SK-N-SH (cell line): ENCODE results near the gene AK4. TPM values are rescaled to one million over a fixed set of nuclear protein-coding genes. Genes with fewer than 3 reads are reported as not detected.

Experiments used
- CTCF ChIA-PET: fragments of 300-600, 350-600 bp; formaldehyde crosslinking; extraction: SDS; loops from one replicate; lab custom pipeline; 2021; lab: Yijun Ruan, JAX
- POLR2A ChIA-PET: fragments of 350-600 bp; sonication (Branson Sonifier 250); formaldehyde crosslinking; extraction: SDS; loops from one replicate; lab custom pipeline; 2020; ENCODE audit warnings: antibody characterized with exemption, inconsistent platforms; lab: Yijun Ruan, JAX
- DNase-seq: peaks from one replicate; pipeline ENCODE4 v3.0.0; 2012
- H2AFZ ChIP-seq: fragments of 200-600 bp; sonication (generic); 2 replicates; pipeline ENCODE4 v1.8.1; 2016; ENCODE audit warnings: antibody characterized with exemption, mild to moderate bottlenecking, low read depth
- H3F3A ChIP-seq: fragments of 200-600 bp; sonication (generic); replicated peaks from 2 replicates; pipeline ENCODE3; 2016; ENCODE audit warnings: antibody characterized with exemption, mild to moderate bottlenecking; ENCODE audit not compliant: insufficient read depth
- H3K27ac ChIP-seq, 2 experiments: fragments of 200-500 bp in 1 of 2; fragments of 200-600 bp in 1 of 2; sonication (Bioruptor generic) in 1 of 2; sonication (generic), shearing (Covaris generic) in 1 of 2; 2 replicates each; pipeline versions ENCODE4 v1.5.1 to v1.6.1; 2014 to 2016; ENCODE audit warnings: low read depth in 2 of 2, inconsistent platforms in 1 of 2, low read length in 1 of 2, mild to moderate bottlenecking in 1 of 2, mixed read lengths in 1 of 2
- H3K27me3 ChIP-seq: fragments of 200-600 bp; sonication (generic), shearing (Covaris generic); 2 replicates; pipeline ENCODE4 v1.6.1; 2016; ENCODE audit warnings: mixed run types; ENCODE audit not compliant: insufficient read depth
- H3K36me3 ChIP-seq, 2 experiments: fragments of 200-500 bp in 1 of 2; fragments of 200-600 bp in 1 of 2; sonication (Bioruptor generic) in 1 of 2; sonication (generic) in 1 of 2; replicated peaks in 1 of 2; 2 replicates each; pipeline versions ENCODE3 to v1.5.1; 2014 to 2016; ENCODE audit warnings: low read length in 1 of 2, mild to moderate bottlenecking in 1 of 2; ENCODE audit not compliant: insufficient read depth in 2 of 2, control insufficient read depth in 1 of 2
- H3K4me1 ChIP-seq, 2 experiments: fragments of 200-500 bp in 1 of 2; fragments of 200-600 bp in 1 of 2; sonication (Bioruptor generic) in 1 of 2; sonication (generic), shearing (Covaris generic) in 1 of 2; 2 replicates each; pipeline versions ENCODE4 v1.5.1 to v1.6.1; 2014 to 2016; ENCODE audit warnings: low read depth in 1 of 2, low read length in 1 of 2, mixed run types in 1 of 2; ENCODE audit not compliant: insufficient read depth in 2 of 2, control insufficient read depth in 1 of 2
- H3K4me2 ChIP-seq: fragments of 200-600 bp; sonication (generic), shearing (Covaris generic); 2 replicates; pipeline ENCODE4 v1.6.1; 2017; ENCODE audit warnings: mixed run types
- H3K4me3 ChIP-seq, 2 experiments: fragments of 200-500 bp in 1 of 2; fragments of 200-600 bp in 1 of 2; sonication (Bioruptor generic) in 1 of 2; sonication (generic), shearing (Covaris generic) in 1 of 2; 2 replicates each; pipeline versions ENCODE4 v1.5.1 to v1.8.1; 2014 to 2016; ENCODE audit warnings: low read depth in 2 of 2, inconsistent platforms in 1 of 2, low read length in 1 of 2, mild to moderate bottlenecking in 1 of 2, mixed read lengths in 1 of 2, moderate library complexity in 1 of 2
- H3K79me2 ChIP-seq: fragments of 200-600 bp; sonication (generic); 2 replicates; pipeline ENCODE4 v1.8.1; 2017; ENCODE audit warnings: mild to moderate bottlenecking; ENCODE audit not compliant: insufficient read depth
- H3K9ac ChIP-seq: fragments of 200-600 bp; sonication (generic); 2 replicates; pipeline ENCODE4 v1.6.1; 2017; ENCODE audit warnings: mixed run types
- H3K9me2 ChIP-seq: fragments of 200-600 bp; sonication (generic); 2 replicates; pipeline ENCODE4 v1.6.1; 2017; ENCODE audit warnings: mixed run types
- H3K9me3 ChIP-seq: fragments of 200-600 bp; sonication (generic); 2 replicates; pipeline ENCODE4 v1.6.1; 2017; ENCODE audit warnings: mixed run types, mild to moderate bottlenecking, moderate library complexity
- H4K20me1 ChIP-seq: fragments of 200-600 bp; sonication (generic); 2 replicates; pipeline ENCODE4 v1.6.1; 2017; ENCODE audit warnings: mild to moderate bottlenecking, mixed run types; ENCODE audit not compliant: insufficient read depth
- EZH2phosphoT487 ChIP-seq: fragments of 200-600 bp; sonication (generic); IDR thresholded peaks from 2 replicates; pipeline ENCODE4 v1.6.1; 2017; ENCODE audit warnings: low read depth, mixed run types, mild to moderate bottlenecking, antibody characterized with exemption, moderate library complexity, borderline replicate concordance
- FOSL2 ChIP-seq: IDR thresholded peaks from 2 replicates; pipeline ENCODE4 v1.4.0; 2012; ENCODE audit warnings: low read depth, mild to moderate bottlenecking, moderate library complexity, borderline replicate concordance
- GATA2 ChIP-seq: sonication (generic); formaldehyde crosslinking; IDR thresholded peaks from 2 replicates; pipeline ENCODE4 v1.5.0; 2020; ENCODE audit warnings: mild to moderate bottlenecking, missing genetic modification reagents
- JUND ChIP-seq: IDR thresholded peaks from 2 replicates; pipeline ENCODE4 v1.4.0; 2012
- MXI1 ChIP-seq: IDR thresholded peaks from 2 replicates; pipeline ENCODE4 v1.6.1; 2012; ENCODE audit warnings: mild to moderate bottlenecking, low read depth, low read length, improper control_type of control experiment
- NFIC ChIP-seq: IDR thresholded peaks from 2 replicates; pipeline ENCODE4 v1.4.0; 2012; ENCODE audit warnings: borderline replicate concordance
- NRF1 ChIP-seq: IDR thresholded peaks from 2 replicates; pipeline ENCODE4 v1.6.1; 2012; ENCODE audit warnings: low read depth, mild to moderate bottlenecking, low read length
- POLR2AphosphoS5 ChIP-seq: IDR thresholded peaks from 2 replicates; pipeline ENCODE4 v1.6.1; 2012; ENCODE audit warnings: low read depth, low read length
- RAD21 ChIP-seq: IDR thresholded peaks from 2 replicates; pipeline ENCODE4 v1.6.1; 2012; ENCODE audit warnings: mild to moderate bottlenecking, low read length
- RCOR1 ChIP-seq: fragments of 150-350 bp; IDR thresholded peaks from 2 replicates; pipeline ENCODE4 v1.6.1; 2017; ENCODE audit warnings: antibody characterized with exemption, low read length
- RFX5 ChIP-seq: IDR thresholded peaks from 2 replicates; pipeline ENCODE4 v1.6.1; 2012; ENCODE audit warnings: mild to moderate bottlenecking, improper control_type of control experiment, low read length
- RXRA ChIP-seq: IDR thresholded peaks from 2 replicates; pipeline ENCODE4 v1.4.0; 2012; ENCODE audit warnings: low read depth, mild to moderate bottlenecking, borderline replicate concordance
- SIN3A ChIP-seq: IDR thresholded peaks from 2 replicates; pipeline ENCODE4 v1.6.1; 2012; ENCODE audit warnings: low read depth, mild to moderate bottlenecking, low read length, moderate library complexity, borderline replicate concordance
- TAF1 ChIP-seq: IDR thresholded peaks from 2 replicates; pipeline ENCODE4 v1.6.1; 2012; ENCODE audit warnings: low read depth, mild to moderate bottlenecking, low read length, moderate library complexity, borderline replicate concordance
- TEAD4 ChIP-seq: IDR thresholded peaks from 2 replicates; pipeline ENCODE4 v1.4.0; 2012; ENCODE audit warnings: mild to moderate bottlenecking, borderline replicate concordance; ENCODE audit not compliant: insufficient read depth
- WGBS: methylation state at CpG from one replicate; pipeline ENCODE4 v1.1.6; 2017; ENCODE audit warnings: low lambda C conversion rate; 5-methylcytosine and 5-hydroxymethylcytosine counted together
- polyA plus RNA-seq, 3 experiments: library from polyadenylated mRNA; depleted of rRNA; stranded (reverse); fragments of >200 nt; gene quantifications; 2 replicates each; pipeline ENCODE4 v1.2.3, GENCODE V29; 2012
- TF ChIP-seq, protein P1 (sequence below): IDR thresholded peaks from 2 replicates; pipeline ENCODE4 v1.4.0; 2012; ENCODE audit warnings: low read depth
- TF ChIP-seq, protein P2 (sequence below): IDR thresholded peaks from 2 replicates; pipeline ENCODE4; 2012
- TF ChIP-seq, protein P3 (sequence below): fragments of 150-350 bp; IDR thresholded peaks from 2 replicates; pipeline ENCODE4 v1.6.1; 2017; ENCODE audit warnings: antibody characterized with exemption, low read length, low read depth, borderline replicate concordance

AK4 gene
- polyA plus RNA-seq, 1 of the 3 experiments (the other 2 are of a cell fraction), result 6.4 TPM

DNA sequence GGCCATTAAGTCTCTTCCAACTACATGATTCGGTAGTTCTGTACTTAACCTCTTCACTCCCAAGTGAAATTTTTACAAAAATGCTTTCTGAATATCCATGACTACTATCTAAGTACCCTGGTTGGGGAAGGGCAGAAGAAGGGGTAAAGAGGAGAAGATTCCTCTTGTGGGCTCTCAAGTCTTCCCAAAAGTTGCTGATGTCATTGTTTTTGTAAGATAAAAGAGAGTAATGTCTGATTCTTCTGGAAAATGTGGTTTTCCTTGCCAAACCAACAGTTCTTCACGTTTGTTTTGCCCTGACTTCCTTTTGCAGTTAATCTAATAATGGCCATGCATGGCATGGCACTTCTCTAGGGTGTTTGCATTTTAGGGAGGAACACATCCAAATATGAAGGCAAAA is 34.7 kb upstream of the AK4 start:
- TF ChIP-seq SIN3A, result no peak
- TF ChIP-seq RFX5, result no peak
- no peak for TF ChIP-seq RAD21
- TF ChIP-seq NFIC, result no peak
- TF ChIP-seq FOSL2, result no peak
- no peak for TF ChIP-seq TAF1
- no peak for TF ChIP-seq EZH2phosphoT487
- TF ChIP-seq, protein P1, sequence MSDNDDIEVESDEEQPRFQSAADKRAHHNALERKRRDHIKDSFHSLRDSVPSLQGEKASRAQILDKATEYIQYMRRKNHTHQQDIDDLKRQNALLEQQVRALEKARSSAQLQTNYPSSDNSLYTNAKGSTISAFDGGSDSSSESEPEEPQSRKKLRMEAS, result no peak
- TF ChIP-seq GATA2 (CRISPR knock-in tag), result no peak
- TF ChIP-seq, protein P2, sequence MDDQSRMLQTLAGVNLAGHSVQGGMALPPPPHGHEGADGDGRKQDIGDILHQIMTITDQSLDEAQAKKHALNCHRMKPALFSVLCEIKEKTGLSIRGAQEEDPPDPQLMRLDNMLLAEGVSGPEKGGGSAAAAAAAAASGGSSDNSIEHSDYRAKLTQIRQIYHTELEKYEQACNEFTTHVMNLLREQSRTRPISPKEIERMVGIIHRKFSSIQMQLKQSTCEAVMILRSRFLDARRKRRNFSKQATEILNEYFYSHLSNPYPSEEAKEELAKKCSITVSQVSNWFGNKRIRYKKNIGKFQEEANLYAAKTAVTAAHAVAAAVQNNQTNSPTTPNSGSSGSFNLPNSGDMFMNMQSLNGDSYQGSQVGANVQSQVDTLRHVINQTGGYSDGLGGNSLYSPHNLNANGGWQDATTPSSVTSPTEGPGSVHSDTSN, result no peak
- TF ChIP-seq, all 33 proteins: peak for 0
- Histone ChIP-seq H3K9me3 (no peaks in the 10 kb centered on the region), H3K9ac (no peak overlapping the region), H3K4me1 (peaks cover 0 to 2% of the 10 kb centered on the region in 2 experiments; a peak in 1 of 4 replicates), H3K4me2 (no peak overlapping the region), H3F3A (no peaks in the 10 kb centered on the region), H3K4me3 (no peak overlapping the region), H3K36me3 (no peaks in the 10 kb centered on the region), H3K9me2 (no peaks in the 10 kb centered on the region), H4K20me1 (no peaks in the 10 kb centered on the region), H2AFZ (no peak overlapping the region), H3K27ac (no peak overlapping the region), H3K27me3 (no peaks in the 10 kb centered on the region), H3K79me2 (no peaks in the 10 kb centered on the region)
- DNase-seq, result no peak
- CTCF ChIA-PET, result no interaction called here
- 36% methylated on average over 2 of the region's 2 CpGs for WGBS
- POLR2A ChIA-PET, result no interaction called here

DNA sequence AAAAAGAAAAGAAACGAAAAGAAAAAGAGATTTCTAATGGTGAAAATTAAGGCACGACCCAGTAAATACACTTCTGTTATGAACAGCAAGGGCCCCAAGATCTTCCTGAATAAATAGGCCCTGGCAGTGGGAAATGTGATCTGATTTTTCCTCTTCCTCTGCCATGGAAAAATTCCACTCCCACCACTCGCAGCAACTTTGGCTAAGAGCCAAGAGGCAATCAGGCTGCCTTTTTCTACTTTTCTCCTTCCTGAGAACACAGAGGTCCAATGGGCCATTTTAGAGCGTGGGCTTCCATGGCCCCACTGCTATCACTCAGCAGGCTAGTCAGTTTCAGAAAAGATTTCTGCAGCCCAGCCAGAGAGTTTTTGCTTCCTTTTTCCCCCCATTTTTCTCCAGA is 33.7 kb upstream of the AK4 start:
- no peak overlapping the region for H2AFZ ChIP-seq
- TF ChIP-seq NFIC (peak; percentile 40; the same call in 1 of the 2 replicates), JUND (no peak)
- no peak overlapping the region for H3K4me3 ChIP-seq
- H3K36me3 ChIP-seq, result no peaks in the 10 kb centered on the region
- H3K9me3 ChIP-seq, result no peaks in the 10 kb centered on the region
- H3K4me1 ChIP-seq, result peaks cover 0 to 2% of the 10 kb centered on the region in 2 experiments; a peak in 1 of 4 replicates
- no peaks in the 10 kb centered on the region for H4K20me1 ChIP-seq
- WGBS, result 88% methylated on average over 4 of the region's 4 CpGs
- CTCF ChIA-PET, result no interaction called here
- H3K4me2 ChIP-seq, result no peak overlapping the region
- H3F3A ChIP-seq, result no peaks in the 10 kb centered on the region
- no peak overlapping the region for H3K9ac ChIP-seq
- H3K27ac ChIP-seq, result no peak overlapping the region
- POLR2A ChIA-PET, result no interaction called here
- no peaks in the 10 kb centered on the region for H3K9me2 ChIP-seq
- peak; percentile 43 for DNase-seq
- no peaks in the 10 kb centered on the region for H3K27me3 ChIP-seq
- H3K79me2 ChIP-seq, result no peaks in the 10 kb centered on the region

DNA sequence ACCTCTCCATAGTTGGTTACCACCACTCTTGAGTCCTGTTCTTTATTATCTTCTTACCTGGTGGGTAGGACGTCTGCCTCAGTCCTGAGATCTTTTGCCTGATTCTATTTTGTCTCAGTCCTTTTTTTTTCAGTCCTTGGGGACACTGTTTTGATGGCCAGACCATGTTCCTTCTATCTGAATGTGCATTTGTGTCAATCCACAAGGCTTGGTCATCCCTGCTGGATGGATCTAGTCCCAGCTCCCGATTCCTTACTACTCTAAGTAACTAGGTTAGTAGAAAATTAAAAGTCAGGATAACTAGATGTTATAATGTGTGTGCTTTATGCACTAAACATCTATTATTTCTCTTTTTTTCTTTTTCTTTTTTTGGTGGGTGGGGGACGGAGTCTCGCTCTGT is 28.1 kb upstream of the AK4 start:
- TF ChIP-seq JUND, result no peak
- TF ChIP-seq RXRA, result no peak
- TF ChIP-seq, protein P3, sequence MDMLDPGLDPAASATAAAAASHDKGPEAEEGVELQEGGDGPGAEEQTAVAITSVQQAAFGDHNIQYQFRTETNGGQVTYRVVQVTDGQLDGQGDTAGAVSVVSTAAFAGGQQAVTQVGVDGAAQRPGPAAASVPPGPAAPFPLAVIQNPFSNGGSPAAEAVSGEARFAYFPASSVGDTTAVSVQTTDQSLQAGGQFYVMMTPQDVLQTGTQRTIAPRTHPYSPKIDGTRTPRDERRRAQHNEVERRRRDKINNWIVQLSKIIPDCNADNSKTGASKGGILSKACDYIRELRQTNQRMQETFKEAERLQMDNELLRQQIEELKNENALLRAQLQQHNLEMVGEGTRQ, result no peak
- no peak for TF ChIP-seq EZH2phosphoT487
- no peak for TF ChIP-seq MXI1
- no peak for TF ChIP-seq POLR2AphosphoS5
- no peak for TF ChIP-seq TEAD4
- TF ChIP-seq, protein P2, result no peak
- no peak for TF ChIP-seq NRF1
- no peak for TF ChIP-seq RCOR1
- Histone ChIP-seq H3K36me3 (no peaks in the 10 kb centered on the region), H3K9me3 (no peaks in the 10 kb centered on the region), H3F3A (no peaks in the 10 kb centered on the region), H3K9me2 (no peaks in the 10 kb centered on the region), H3K4me2 (no peak overlapping the region), H3K79me2 (no peaks in the 10 kb centered on the region), H3K9ac (no peak overlapping the region), H4K20me1 (no peaks in the 10 kb centered on the region), H3K27ac (no peak overlapping the region), H3K27me3 (no peaks in the 10 kb centered on the region), H3K4me3 (no peak overlapping the region), H3K4me1 (no peaks in the 10 kb centered on the region), H2AFZ (no peak overlapping the region)
- ChIA-PET CTCF (no interaction called here), POLR2A (interaction anchor here (0.8 kb wide), 1 partner anchor 85 kb away, joined by 5 read pairs; no protein-coding TSS in a partner anchor)
- WGBS, result 54% methylated on average over 4 of the region's 4 CpGs
- no peak for DNase-seq
